Mammary epithelial cell (primary cell): ENCODE measurements around the gene ZNF559.

Source experiments
- CTCF ChIP-seq, 2 donors: IDR thresholded peaks in 1 of 2; conservative IDR thresholded peaks in 1 of 2; 2 replicates each; pipeline ENCODE4 v1.5.1; 2011 to 2012; ENCODE audit warnings: inconsistent platforms in 2 of 2, low read length in 2 of 2, mild to moderate bottlenecking in 2 of 2, control low read depth in 1 of 2, low read depth in 1 of 2; ENCODE audit not compliant: insufficient read depth in 1 of 2; ENCODE audit errors: extremely low read depth in 1 of 2
- EZH2 ChIP-seq: IDR thresholded peaks from 2 replicates; pipeline ENCODE4 v1.6.1; 2012; ENCODE audit warnings: low read length, inconsistent platforms, borderline replicate concordance

- TF ChIP-seq CTCF (conservative IDR thresholded peaks at IDR 0.05 in 1 of 2, IDR thresholded peaks at IDR 0.05 in 1 of 2; ENCODE audit: extremely low read depth in 1 of 2, insufficient read depth in 1 of 2, low read depth in 1 of 2, low read length in 2 of 2) = no peak
- TF ChIP-seq EZH2 = no peak
Measured at GRCh38 chr19:9296336-9296735, 27.6 kb upstream of the ZNF559 start.
